Type B pancreatic cell (in vitro differentiated cells): ENCODE results near the gene PACRGL. TPM values are rescaled to one million over a fixed set of nuclear protein-coding genes. Genes with fewer than 3 reads are reported as not detected.

Experiments
- DNase-seq: peaks from one replicate; pipeline ENCODE4 v3.0.0; 2021; ENCODE audit warnings: mixed read lengths; ENCODE audit not compliant: unreplicated experiment; ENCODE audit errors: extremely low spot score
- H3K27ac Mint-ChIP-seq: 2 replicates; pipeline ENCODE4 v1.8.0; 2021; ENCODE audit warnings: mild to moderate bottlenecking, mixed read lengths
- H3K27me3 Mint-ChIP-seq: 2 replicates; pipeline ENCODE4 v1.8.0; 2021; ENCODE audit warnings: mixed read lengths
- H3K36me3 Mint-ChIP-seq: 2 replicates; pipeline ENCODE4 v1.8.0; 2021; ENCODE audit warnings: mixed read lengths
- H3K4me1 Mint-ChIP-seq: one replicate; pipeline ENCODE4 v1.8.0; 2021; ENCODE audit warnings: mixed read lengths; ENCODE audit not compliant: unreplicated experiment
- H3K4me3 Mint-ChIP-seq: 2 replicates; pipeline ENCODE4 v1.8.0; 2021; ENCODE audit warnings: mild to moderate bottlenecking, mixed read lengths
- H3K9me3 Mint-ChIP-seq: 2 replicates; pipeline ENCODE4 v1.8.0; 2021; ENCODE audit warnings: mixed read lengths
- CTCF ChIP-seq: fragments of 200-600 bp; sonication (generic); conservative IDR thresholded peaks from 2 replicates; pipeline ENCODE4 v1.5.0; 2021; ENCODE audit warnings: antibody characterized with exemption, mild to moderate bottlenecking
- total RNA-seq: library from RNA; stranded (reverse); gene quantifications from 2 replicates; pipeline ENCODE4 v1.2.1, GENCODE V29; 2021; ENCODE audit warnings: low replicate concordance

The PACRGL gene
- total RNA-seq, 1 donor from 2014 or later, result 26.0 TPM

- Mint-ChIP-seq H3K4me1 (peaks cover 21% of the 10 kb centered on the region), H3K36me3 (no peaks in the 10 kb centered on the region), H3K27me3 (peaks cover 66% of the 10 kb centered on the region), H3K27ac (no peak overlapping the region), H3K9me3 (peaks cover 4% of the 10 kb centered on the region), H3K4me3 (no peak overlapping the region)
- TF ChIP-seq CTCF, result no peak
- DNase-seq, result no peak
These were observed 19.0 kb upstream of the PACRGL start for GRCh38 chr4:20681271-20681670.

- Mint-ChIP-seq H3K9me3 (peaks cover 4% of the 10 kb centered on the region), H3K4me1 (peaks cover 9% of the 10 kb centered on the region), H3K36me3 (no peaks in the 10 kb centered on the region), H3K27ac (no peak overlapping the region), H3K4me3 (no peak overlapping the region), H3K27me3 (peaks cover 63% of the 10 kb centered on the region)
- no peak for TF ChIP-seq CTCF
- DNase-seq, result no peak
These were observed 17.4 kb upstream of the PACRGL start for GRCh38 chr4:20682853-20683252.

GRCh38 chr4:20683766-20684165, 16.5 kb upstream of the PACRGL start:
- peaks cover 64% of the 10 kb centered on the region for H3K27me3 Mint-ChIP-seq
- DNase-seq, result no peak
- no peaks in the 10 kb centered on the region for H3K36me3 Mint-ChIP-seq
- no peak overlapping the region for H3K4me3 Mint-ChIP-seq
- no peak for TF ChIP-seq CTCF
- peaks cover 4% of the 10 kb centered on the region for H3K9me3 Mint-ChIP-seq
- peaks cover 9% of the 10 kb centered on the region for H3K4me1 Mint-ChIP-seq
- no peak overlapping the region for H3K27ac Mint-ChIP-seq

- Mint-ChIP-seq H3K27ac (no peak overlapping the region), H3K4me3 (no peak overlapping the region), H3K9me3 (peaks cover 4% of the 10 kb centered on the region), H3K36me3 (no peaks in the 10 kb centered on the region), H3K4me1 (peaks cover 6% of the 10 kb centered on the region), H3K27me3 (peaks cover 58% of the 10 kb centered on the region)
- no peak for DNase-seq
- TF ChIP-seq CTCF, result peak; percentile 86
These were observed 15.2 kb upstream of the PACRGL start for GRCh38 chr4:20684852-20685763.

GRCh38 chr4:20687864-20688263, 12.4 kb upstream of the PACRGL start:
- no peak for DNase-seq
- Mint-ChIP-seq H3K4me3 (no peak overlapping the region), H3K36me3 (no peaks in the 10 kb centered on the region), H3K4me1 (no peaks in the 10 kb centered on the region), H3K27ac (no peak overlapping the region), H3K9me3 (no peaks in the 10 kb centered on the region), H3K27me3 (peaks cover 43% of the 10 kb centered on the region)
- no peak for TF ChIP-seq CTCF
